Measurements from ENCODE around the gene SUCNR1.

GRCh38 chr3:151919030-151919328, 45.5 kb downstream of the SUCNR1 start:
- TF ChIP-seq CTCF (conservative IDR thresholded peaks at IDR 0.05 in 1 of 2, IDR thresholded peaks at IDR 0.05 in 1 of 2; ENCODE audit: low read depth in 1 of 2, low read length in 2 of 2), result no peak
- TF ChIP-seq EZH2 (IDR thresholded peaks at IDR 0.05; ENCODE audit: low read length, missing control alignments), result no peak

Measured in fibroblast of lung (primary cell).